GM13976 (cell line): Measurements from ENCODE around the gene ABCA13.

Experiments used
- DNase-seq: peaks from one replicate; pipeline ENCODE4 v3.0.0; 2012; ENCODE audit warnings: low spot score
- CTCF ChIP-seq: IDR thresholded peaks from 2 replicates; pipeline ENCODE4 v1.5.1; 2012; ENCODE audit warnings: borderline replicate concordance, mild to moderate bottlenecking; ENCODE audit not compliant: insufficient read depth; ENCODE audit errors: extremely low read depth, missing control alignments, control extremely low read depth
- in situ Hi-C: fragments of 300-500 bp; cut with MboI; formaldehyde crosslinking; loops from one replicate; pipeline ENCODE4 v1.12.0; 2022; ENCODE audit warnings: low sequenced_read_pairs, mixed read lengths, inconsistent platforms; ENCODE audit not compliant: unreplicated experiment

The ABCA13 gene

GRCh38 chr7:48259463-48260280 is 88.4 kb downstream of the ABCA13 start:
- in situ Hi-C loops, result loop anchor here (25.0 kb wide), 1 partner anchor 172 kb away; the partner anchor contains the start of gene UPP1
- TF ChIP-seq CTCF, result no peak
- DNase-seq, result no peak

GRCh38 chr7:48261696-48262095 is 90.4 kb downstream of the ABCA13 start:
- in situ Hi-C loops, result loop anchor here (25.0 kb wide), 1 partner anchor 174 kb away; the partner anchor contains the start of gene UPP1
- TF ChIP-seq CTCF, result no peak
- no peak for DNase-seq

- TF ChIP-seq CTCF, result no peak
- in situ Hi-C loops, result loop anchor here (25.0 kb wide), 1 partner anchor 175 kb away; the partner anchor contains the start of gene UPP1
- no peak for DNase-seq
These were observed 91.5 kb downstream of the ABCA13 start for GRCh38 chr7:48262606-48263310.

- TF ChIP-seq CTCF, result no peak
- no peak for DNase-seq
- in situ Hi-C loops, result loop anchor here (25.0 kb wide), 1 partner anchor 176 kb away; the partner anchor contains the start of gene UPP1
These were observed 92.0 kb downstream of the ABCA13 start for GRCh38 chr7:48263311-48263650.

GRCh38 chr7:48269066-48269465 is 97.8 kb downstream of the ABCA13 start:
- in situ Hi-C loops, result loop anchor here (25.0 kb wide), 1 partner anchor 182 kb away; the partner anchor contains the start of gene UPP1
- no peak for DNase-seq
- no peak for TF ChIP-seq CTCF

GRCh38 chr7:48274662-48275061 is 103.4 kb downstream of the ABCA13 start:
- DNase-seq, result no peak
- no peak for TF ChIP-seq CTCF
- in situ Hi-C loops, result loop anchor here (25.0 kb wide), 1 partner anchor 187 kb away; the partner anchor contains the start of gene UPP1
